NCI-H748 treated with DMSO at 0.1 percent for 48 hours (cell line): Measurements from ENCODE around the gene SLC13A5.
"Not testable (repeated sequence)": the region's sequence is repeated elsewhere in the genome, so short reads cannot be mapped to it uniquely, and the experiment has no call there.

Experiments used
- DNase-seq: peaks from one replicate; lab custom pipeline; 2025; lab: John Stamatoyannopoulos, UW

SLC13A5 gene

GRCh38 chr17:6711081-6711674 lies 2.0 kb downstream of the SLC13A5 start:
- DNase-seq, result no peak

- DNase-seq, result no peak
These were observed 2.9 kb downstream of the SLC13A5 start for GRCh38 chr17:6710317-6710716.

- DNase-seq, result no peak
These were observed 4.7 kb downstream of the SLC13A5 start for GRCh38 chr17:6708357-6708961.

DNA sequence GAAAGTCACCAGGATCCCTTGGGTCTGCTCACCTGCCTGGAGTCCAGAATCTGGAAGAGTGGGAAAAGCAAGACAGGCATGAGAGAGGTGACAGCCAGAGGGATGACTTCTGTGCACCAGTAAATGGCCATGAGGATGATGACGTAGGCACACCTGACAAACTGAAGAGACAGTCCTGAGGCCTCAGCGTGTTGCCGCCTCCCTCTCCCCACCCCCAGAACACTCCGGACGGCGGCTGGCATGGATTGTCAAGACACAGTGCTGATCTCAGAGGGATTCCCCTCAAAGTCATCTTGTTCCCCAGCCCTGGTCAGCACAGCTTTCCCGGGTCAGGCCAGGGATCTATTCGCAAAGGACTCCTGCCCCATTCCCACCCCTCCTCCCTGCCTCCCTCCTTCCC lies 6.2 kb downstream of the SLC13A5 start:
- no peak for DNase-seq

DNA sequence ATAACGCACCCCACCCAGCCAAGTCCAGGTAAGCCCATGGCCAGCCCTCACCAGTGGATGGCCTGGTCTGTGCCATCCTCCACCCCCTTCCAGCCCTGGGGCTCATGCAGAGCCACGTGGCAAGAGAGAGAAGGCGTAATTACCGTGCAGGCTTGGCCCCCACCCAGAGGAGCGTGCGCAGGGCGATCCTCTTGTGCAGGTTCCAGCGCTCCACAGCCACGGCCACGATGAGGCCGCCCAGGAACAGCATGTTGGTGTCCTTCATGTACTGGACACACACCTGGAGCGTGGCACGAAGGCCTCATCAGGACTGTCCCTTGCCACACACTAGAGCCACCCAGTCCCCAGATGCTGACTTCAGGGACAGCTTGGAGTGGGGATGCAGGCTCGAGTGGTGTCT lies 6.7 kb downstream of the SLC13A5 start:
- no peak for DNase-seq

DNA sequence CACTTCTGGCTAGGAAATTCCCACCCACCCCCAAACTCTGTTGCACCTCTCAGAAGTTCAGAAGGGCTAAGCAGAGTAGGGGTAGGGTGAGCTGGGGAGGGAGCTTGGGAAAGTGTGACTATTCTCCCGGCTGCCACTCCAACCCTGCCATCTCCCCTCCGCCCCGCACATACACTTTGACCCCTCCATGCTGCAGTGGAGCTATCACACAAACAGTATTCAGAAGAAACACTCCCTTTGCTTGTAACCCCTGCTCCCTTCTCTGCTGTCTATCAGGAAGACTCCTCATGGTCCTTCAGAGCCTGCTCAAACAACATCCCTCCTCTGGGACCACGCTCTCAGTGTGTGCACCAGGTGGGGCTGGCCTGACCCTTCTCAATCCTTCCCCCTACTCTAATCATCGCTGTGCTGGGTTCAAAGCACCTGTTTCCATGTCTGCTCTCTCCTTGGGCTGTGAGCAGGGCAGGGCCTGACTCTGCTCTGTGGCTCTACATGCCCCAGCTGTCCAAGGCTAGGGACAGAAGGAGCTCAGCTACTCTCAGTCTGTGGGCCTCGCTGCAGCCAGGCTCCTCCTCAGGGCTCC lies 8.6 kb downstream of the SLC13A5 start:
- DNase-seq, result no peak

- DNase-seq, result no peak
These were observed 9.4 kb downstream of the SLC13A5 start for GRCh38 chr17:6703751-6704150.

- no peak for DNase-seq
These were observed 10.5 kb downstream of the SLC13A5 start for GRCh38 chr17:6702567-6703215.

DNA sequence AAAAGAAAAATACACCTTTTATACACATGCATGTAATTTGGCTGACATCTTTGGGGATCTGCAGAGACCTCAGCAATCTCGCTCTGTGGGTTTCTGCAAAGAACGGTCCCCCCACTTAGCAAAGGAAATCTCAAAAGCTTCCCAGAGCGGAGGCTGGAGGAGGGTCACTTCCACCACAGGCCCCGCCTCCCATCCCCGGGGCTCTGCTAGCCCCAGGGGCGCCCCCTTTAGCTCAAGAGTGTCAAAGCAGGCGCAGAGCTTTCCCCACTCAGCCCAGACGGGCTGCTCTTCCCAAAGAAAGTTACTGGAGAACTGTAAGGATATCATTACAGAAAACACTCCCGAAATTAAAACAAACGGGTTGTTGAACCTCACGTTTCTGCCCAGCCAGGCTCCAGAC lies 11.4 kb downstream of the SLC13A5 start:
- no peak for DNase-seq

DNA sequence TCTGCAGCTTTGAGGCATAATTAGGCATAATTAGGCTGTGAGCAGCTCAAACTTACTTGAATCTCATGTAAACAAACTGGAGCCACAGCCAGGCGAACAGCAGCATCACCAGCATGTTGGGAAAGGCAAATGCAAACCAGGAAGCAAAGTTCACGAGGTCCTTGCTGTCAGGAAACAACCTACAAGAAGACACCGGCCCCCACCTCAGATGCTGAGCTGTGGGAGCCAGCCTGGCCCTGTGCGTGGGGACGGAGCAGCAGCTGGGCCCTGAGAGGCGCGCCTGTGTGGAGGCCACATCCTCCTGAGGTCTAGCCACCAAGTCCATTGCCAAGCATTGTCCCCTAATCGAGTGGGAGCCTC lies 12.2 kb downstream of the SLC13A5 start:
- no peak for DNase-seq

DNA sequence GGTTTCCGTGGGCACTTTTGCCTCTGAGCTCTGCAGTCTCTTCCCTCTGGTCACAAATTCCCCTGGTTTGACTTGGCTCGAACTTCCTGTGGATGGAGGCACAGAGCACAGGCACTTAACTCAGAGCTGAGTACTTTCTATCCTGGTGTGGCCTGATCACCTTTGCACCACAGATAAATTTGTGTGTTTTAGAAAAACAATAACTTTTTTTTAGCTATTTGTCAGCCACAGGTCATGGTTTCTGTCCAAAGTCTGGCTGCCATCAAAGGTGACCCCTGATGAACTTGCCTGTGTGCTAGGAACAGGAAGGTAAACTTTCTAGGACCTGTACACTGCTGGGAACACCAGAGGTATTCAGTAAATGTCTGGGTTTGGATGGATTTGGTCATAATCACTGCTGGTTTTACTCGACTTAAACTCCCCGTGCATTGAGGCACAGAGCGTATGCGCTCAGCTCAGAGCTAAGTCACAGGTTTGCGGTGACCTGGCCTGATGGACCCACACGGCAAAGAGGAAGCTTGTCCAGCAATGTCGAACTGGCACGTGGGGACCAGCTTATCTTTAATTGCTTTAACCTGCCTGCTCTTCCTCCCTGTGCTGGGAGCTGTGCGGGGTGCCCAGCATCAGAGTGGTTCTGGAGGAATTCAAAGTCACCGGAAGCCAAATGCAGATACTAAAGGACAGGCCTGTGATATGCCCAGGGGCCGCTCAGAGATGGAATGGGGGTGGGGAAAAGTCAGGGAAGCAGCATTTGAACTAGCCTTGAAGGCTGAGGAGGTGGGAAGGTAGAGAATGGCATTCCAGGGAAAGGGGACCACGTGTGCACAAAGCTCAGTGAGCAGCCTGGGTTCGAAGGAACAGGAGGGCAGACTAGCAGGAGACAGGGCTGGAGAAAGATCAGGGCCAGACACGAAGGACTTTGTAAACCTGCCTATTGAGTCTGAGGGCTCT lies 12.9 kb downstream of the SLC13A5 start:
- no peak for DNase-seq

- no peak for DNase-seq
These were observed 15.2 kb downstream of the SLC13A5 start for GRCh38 chr17:6698004-6698403.

GRCh38 chr17:6696906-6697305 lies 16.3 kb downstream of the SLC13A5 start:
- no peak for DNase-seq

GRCh38 chr17:6695565-6695964 lies 17.6 kb downstream of the SLC13A5 start:
- no peak for DNase-seq

DNA sequence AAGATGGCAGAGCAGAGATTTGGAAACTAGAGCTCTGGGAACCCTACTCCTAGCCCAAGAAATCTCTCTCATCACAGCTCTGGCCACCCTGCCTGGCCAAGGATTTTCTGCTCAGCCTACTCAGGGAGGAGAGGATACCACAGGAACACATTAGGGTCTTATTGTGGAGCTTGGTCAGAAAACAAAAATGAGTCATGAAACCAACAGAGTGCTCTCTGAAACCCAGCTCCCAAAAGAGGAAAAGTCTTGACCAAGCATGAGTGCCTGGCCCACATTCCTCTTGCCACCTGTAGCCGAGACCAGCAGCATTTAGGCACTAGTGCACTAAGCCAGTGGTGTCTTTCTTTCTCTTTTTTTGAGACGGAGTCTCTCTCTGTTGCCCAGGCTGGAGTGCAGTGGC lies 18.1 kb downstream of the SLC13A5 start:
- DNase-seq, result no peak

- DNase-seq, result not testable (repeated sequence)
These were observed 21.2 kb downstream of the SLC13A5 start for GRCh38 chr17:6691958-6692357.

DNA sequence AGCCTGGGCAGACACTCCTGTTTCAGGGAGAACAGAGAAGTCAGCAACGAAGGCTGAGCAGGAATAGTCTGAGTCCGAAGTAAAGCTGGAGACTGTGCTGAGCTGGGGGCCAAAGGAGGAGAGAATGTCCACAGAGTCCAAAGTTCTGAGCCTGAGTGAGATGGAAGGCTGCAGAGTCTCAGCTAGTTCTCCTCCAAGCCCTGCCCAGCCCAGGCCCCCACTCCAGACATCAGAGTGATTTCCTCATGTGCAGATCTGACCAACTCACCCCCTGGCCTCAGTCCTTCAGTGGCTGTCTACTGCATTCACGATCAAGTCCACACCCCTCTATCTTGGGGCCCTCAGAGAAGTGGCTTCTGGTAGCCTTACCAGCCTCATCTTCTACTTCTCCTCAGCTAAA lies 21.6 kb downstream of the SLC13A5 start:
- DNase-seq, result no peak

- no peak for DNase-seq
These were observed 22.5 kb downstream of the SLC13A5 start for GRCh38 chr17:6690641-6691040.

DNA sequence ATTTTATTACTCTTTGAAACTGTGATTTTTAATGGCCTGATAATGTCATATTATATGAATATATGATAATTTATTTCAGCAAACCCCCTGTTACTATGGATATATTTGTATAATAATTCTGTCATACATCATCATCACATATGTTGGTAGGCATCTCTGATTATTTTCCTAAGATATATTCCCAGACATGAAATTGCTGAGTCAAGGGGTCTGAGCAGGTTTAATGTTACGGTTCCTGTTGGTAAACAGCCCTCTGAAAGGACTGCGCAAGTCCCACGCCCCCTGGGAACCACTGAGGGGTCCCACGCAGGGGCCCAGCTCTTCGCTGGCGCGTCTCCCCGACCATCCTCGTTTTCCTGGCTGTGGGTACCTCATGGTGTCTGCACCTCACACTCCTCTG lies 24.2 kb downstream of the SLC13A5 start:
- DNase-seq, result no peak

GRCh38 chr17:6686026-6686425 lies 27.1 kb downstream of the SLC13A5 start:
- no peak for DNase-seq

DNA sequence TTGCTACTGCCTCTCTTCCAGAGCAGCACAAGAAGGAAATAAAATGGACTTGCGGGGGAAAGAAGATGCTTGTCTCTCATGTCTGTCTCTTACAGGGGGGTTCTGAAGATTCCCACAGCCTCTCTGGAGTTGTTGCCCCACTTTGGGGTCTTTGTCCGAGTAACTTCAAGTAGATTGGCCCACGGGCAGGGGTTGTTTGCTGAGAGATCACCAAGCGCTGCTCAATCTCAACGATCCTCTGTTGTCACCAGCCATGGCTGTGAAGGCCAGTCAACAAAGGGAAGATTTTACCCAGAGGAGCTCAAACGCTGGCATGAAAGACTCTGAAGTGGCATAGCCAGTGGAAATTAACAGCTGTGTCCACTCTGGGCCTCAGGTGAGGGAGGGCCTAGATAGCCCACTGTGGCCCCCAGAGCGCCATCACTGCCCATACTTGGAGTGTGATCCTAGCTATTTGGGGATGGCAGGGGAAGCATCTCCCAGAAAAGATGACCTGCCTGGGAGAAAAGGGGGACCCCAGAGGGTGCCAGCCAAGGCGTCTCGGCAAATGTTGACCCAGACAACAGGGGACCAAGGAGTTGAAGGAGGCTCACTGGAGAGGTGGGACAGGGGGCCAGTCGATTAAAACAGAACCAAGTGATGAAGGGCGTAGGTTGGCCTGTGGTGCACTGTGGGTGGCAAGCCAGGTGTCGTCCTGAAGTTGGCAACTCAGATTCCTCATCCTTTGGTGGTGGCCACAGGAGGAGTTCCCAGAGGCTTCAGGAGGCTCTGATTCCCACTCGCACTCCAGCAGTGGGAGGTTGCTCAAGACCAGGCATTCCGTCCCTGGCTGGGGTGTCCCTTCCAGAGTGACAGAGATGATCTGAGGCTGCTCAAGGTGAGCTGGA lies 28.0 kb downstream of the SLC13A5 start:
- DNase-seq, result no peak
